Measurements from ENCODE around the gene DAPK1.
A peak's percentile ranks its signal among the peaks of the same experiment; 100 is the strongest.

The DAPK1 gene

GRCh38 chr9:87491523-87491922, 6.1 kb upstream of the DAPK1 start:
- no peak for DNase-seq
- no peaks in the 10 kb centered on the region for H3K9me3 ChIP-seq (ENCODE audit: severe bottlenecking)
- no peaks in the 10 kb centered on the region for H3K27me3 ChIP-seq (ENCODE audit: insufficient read depth, low read depth, severe bottlenecking)
- no peak overlapping the region for H3K27ac ChIP-seq
- H3K36me3 ChIP-seq = no peaks in the 10 kb centered on the region
- H3K4me3 ChIP-seq (ENCODE audit: low read depth, low read length) = no peak overlapping the region
- TF ChIP-seq CTCF (IDR thresholded peaks at IDR 0.05; ENCODE audit: low read depth, low read length) = no peak

DNA sequence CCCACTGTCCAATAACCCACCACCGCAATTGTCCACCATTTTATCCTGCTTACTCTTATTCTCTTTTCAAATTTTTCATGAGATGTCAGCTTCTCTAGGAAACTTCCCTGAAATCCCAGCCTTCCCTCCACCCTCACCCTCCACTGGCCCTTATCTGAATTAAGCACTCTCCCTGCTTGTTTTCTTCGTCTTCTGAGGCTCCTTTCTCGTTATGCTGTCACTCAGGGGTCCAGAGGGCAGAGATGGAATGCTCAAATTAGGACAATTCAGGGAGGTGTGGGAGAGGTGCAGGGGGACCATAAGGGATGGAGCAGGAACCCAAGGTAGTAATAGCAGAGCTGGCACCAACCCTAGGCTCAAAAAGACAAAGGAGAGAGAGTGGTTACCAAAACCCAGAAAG, 5.0 kb upstream of the DAPK1 start:
- Histone ChIP-seq H3K9me3 (ENCODE audit: severe bottlenecking) (no peaks in the 10 kb centered on the region), H3K4me3 (ENCODE audit: low read depth, low read length) (no peak overlapping the region), H3K27me3 (ENCODE audit: insufficient read depth, low read depth, severe bottlenecking) (no peaks in the 10 kb centered on the region), H3K36me3 (no peaks in the 10 kb centered on the region), H3K27ac (no peak overlapping the region)
- DNase-seq = no peak
- no peak for TF ChIP-seq CTCF (IDR thresholded peaks at IDR 0.05; ENCODE audit: low read depth, low read length)

DNA sequence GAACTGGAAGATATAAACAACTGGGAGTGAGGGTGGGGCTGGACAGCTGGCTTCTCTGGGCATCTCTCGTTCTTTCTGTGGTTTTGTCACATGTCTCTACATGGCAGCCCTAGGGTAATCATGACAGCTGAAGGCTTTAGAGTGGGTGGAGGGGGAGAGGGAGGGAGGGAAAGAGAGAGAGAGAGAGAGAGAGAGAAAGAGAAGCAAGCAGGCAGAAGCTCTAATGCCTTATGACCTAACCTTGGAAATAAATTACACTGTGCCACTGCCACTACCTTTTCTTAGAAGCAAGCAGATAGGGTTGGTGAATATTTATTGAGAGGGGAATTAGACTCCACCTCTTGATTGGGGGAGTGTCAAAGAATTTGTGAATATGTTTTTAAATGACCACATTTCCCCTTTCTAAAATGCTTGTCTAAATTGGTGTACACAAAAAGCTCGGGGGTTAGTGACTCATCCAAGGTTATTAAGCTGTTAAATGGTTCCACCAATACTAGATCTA, 2.6 kb upstream of the DAPK1 start:
- no peak for TF ChIP-seq CTCF (IDR thresholded peaks at IDR 0.05; ENCODE audit: low read depth, low read length)
- DNase-seq = peak; percentile 53
- Histone ChIP-seq H3K27ac (no peak overlapping the region), H3K4me3 (ENCODE audit: low read depth, low read length) (no peak overlapping the region), H3K36me3 (no peaks in the 10 kb centered on the region), H3K27me3 (ENCODE audit: insufficient read depth, low read depth, severe bottlenecking) (no peaks in the 10 kb centered on the region), H3K9me3 (ENCODE audit: severe bottlenecking) (no peaks in the 10 kb centered on the region)

DNA sequence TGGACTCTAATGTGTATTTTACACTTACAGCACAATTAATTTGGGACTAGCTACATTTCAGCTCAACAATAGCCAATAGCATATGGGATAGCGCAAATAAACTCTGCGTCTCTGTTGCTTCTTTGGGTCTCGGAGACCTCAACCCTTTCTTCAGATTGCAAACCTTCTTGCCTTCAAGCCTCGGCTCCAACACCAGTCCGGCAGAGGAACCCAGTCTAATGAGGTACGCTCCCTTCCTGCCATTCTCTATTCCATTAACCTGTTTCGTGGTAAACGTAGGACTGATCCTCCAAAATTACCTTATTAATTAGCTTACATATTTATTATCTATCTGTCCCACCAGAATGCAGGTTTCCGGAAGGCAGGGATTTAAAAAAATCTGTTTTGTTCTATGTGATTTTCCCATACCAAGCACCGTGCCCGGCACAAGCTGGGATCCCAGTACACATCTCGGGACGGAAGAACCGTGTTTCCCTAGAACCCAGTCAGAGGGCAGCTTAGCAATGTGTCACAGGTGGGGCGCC, 525 bp upstream of the DAPK1 start:
- Histone ChIP-seq H3K9me3 (ENCODE audit: severe bottlenecking) (no peaks in the 10 kb centered on the region), H3K27me3 (ENCODE audit: insufficient read depth, low read depth, severe bottlenecking) (no peaks in the 10 kb centered on the region), H3K4me3 (ENCODE audit: low read depth, low read length) (peak overlapping the region; percentile 90), H3K27ac (peak overlapping the region; percentile 85), H3K36me3 (peaks cover 5% of the 10 kb centered on the region)
- TF ChIP-seq CTCF (IDR thresholded peaks at IDR 0.05; ENCODE audit: low read depth, low read length) = no peak
- DNase-seq = no peak

DNA sequence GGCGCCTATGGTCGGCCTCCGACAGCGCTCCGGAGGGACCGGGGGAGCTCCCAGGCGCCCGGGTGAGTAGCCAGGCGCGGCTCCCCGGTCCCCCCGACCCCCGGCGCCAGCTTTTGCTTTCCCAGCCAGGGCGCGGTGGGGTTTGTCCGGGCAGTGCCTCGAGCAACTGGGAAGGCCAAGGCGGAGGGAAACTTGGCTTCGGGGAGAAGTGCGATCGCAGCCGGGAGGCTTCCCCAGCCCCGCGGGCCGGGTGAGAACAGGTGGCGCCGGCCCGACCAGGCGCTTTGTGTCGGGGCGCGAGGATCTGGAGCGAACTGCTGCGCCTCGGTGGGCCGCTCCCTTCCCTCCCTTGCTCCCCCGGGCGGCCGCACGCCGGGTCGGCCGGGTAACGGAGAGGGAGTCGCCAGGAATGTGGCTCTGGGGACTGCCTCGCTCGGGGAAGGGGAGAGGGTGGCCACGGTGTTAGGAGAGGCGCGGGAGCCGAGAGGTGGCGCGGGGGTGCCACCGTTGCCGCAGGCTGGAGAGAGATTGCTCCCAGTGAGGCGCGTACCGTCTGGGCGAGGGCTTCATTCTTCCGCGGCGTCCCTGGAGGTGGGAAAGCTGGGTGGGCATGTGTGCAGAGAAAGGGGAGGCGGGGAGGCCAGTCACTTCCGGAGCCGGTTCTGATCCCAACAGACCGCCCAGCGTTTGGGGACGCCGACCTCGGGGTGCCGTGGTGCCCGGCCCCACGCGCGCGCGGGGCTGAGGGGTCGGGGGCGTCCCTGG, 561 bp downstream of the DAPK1 start:
- Histone ChIP-seq H3K36me3 (peaks cover 5% of the 10 kb centered on the region), H3K27me3 (ENCODE audit: insufficient read depth, low read depth, severe bottlenecking) (no peaks in the 10 kb centered on the region), H3K4me3 (ENCODE audit: low read depth, low read length) (peak overlapping the region; percentile 90), H3K27ac (peak overlapping the region; percentile 85), H3K9me3 (ENCODE audit: severe bottlenecking) (no peaks in the 10 kb centered on the region)
- peak; percentile 29; the same call in 1 of the 2 replicates for TF ChIP-seq CTCF (IDR thresholded peaks at IDR 0.05; ENCODE audit: low read depth, low read length)
- DNase-seq = peak; percentile 56
